GM19452 (cell line): Measurements from ENCODE around the gene SEMA4D.
"Not testable (repeated sequence)": the region's sequence is repeated elsewhere in the genome, so short reads cannot be mapped to it uniquely, and the experiment has no call there.

Experiments
- ATAC-seq: cut with Tn5 transposase; IDR thresholded peaks from one replicate; pipeline ENCODE4 v1.9.1; 2021; ENCODE audit not compliant: unreplicated experiment

Gene SEMA4D

GRCh38 chr9:89376286-89376685 lies 121.6 kb downstream of the SEMA4D start:
- no peak for ATAC-seq

GRCh38 chr9:89375191-89375760 lies 122.6 kb downstream of the SEMA4D start:
- ATAC-seq: peak; percentile 66

GRCh38 chr9:89374176-89374575 lies 123.7 kb downstream of the SEMA4D start:
- no peak for ATAC-seq

GRCh38 chr9:89372979-89373378 lies 124.9 kb downstream of the SEMA4D start:
- no peak for ATAC-seq

DNA sequence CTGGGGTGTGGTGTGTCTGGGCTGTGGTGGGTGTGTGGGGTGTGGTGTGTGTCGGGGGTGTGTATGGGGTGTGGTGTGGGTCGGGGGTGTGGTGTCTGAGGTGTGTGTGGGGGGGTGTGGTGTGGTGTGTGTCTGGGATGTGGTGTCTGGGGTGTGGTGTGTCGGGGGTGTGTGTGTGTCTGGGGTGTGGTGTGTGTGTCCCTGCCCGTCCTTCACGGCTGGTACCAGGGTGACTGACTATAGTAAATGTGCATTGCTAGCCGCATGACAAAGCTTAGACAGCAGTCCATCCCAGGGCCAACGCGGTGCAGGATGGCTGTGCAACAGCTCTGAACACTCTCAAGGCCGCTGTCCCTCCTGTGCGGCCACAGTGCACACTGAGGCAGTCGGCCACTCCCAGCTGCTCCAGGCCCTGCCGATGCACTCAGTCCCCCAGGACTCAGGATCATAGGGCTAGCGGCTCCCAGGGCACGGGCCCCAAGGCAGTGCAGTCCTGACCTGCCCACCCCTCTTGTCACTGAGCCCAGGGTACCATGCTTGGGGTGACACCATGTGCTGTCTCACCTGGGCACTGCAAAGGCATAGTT lies 125.6 kb downstream of the SEMA4D start:
- no peak for ATAC-seq

DNA sequence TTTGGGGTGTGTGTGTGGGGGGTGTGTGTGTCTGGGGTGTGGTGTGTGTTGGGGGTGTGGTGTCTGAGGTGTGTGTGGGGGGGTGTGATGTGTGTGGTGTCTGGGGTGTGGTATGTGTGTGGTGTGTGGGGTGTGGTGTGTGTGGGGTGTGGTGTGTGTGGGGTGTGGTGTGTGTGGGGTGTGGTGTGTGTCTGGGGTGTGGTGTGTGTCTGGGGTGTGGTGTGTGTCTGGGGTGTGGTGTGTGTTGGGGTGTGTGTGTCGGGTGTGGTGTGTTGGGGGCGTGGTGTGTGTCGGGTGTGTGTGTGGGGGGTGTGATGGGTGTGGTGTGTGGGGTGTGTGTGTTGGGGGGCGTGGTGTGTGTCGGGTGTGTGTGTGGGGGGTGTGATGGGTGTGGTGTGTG lies 126.1 kb downstream of the SEMA4D start:
- not testable (repeated sequence) for ATAC-seq

DNA sequence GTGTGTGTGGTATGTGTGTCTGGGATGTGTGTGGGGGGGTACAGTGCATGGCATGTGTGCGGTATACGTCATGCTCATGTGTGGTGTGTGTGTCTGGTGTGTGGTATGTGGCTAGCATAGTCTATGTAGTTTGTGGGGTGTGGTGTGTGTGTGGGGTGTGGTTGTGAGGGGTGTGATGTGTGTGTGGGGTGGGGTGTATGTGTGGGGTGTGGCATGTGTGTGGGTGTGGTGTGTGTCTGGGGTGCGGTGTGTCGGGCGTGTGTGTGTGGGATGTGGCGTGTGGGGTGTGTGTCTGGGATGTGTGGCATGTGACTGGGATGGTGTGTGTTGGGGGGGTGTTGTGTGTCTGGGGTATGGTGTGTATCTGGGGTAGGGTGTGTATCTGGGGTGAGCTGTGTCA lies 127.3 kb downstream of the SEMA4D start:
- no peak for ATAC-seq

- ATAC-seq: no peak
Measured at GRCh38 chr9:89368978-89369377, 128.9 kb downstream of the SEMA4D start.

DNA sequence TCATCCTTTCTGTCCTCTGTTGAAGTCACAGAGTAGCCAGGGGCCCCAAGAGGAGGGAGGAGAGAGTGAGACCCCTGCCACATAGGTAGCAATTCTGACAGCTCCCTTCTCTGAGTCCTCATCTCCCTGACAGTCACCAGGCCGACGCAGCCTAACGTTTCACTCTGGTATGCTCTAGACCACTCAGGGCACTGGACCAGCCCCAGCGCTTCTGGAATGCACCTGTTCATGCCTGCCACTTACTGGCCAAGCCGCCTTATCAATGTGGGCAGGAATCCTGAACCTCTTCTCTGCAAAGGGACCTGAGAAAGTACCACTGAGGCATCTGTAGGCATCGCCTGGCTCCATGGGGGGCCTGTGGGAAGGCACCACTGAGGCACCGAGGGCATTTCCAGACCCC lies 129.4 kb downstream of the SEMA4D start:
- ATAC-seq: no peak

GRCh38 chr9:89367726-89368437 lies 130.0 kb downstream of the SEMA4D start:
- ATAC-seq: no peak

DNA sequence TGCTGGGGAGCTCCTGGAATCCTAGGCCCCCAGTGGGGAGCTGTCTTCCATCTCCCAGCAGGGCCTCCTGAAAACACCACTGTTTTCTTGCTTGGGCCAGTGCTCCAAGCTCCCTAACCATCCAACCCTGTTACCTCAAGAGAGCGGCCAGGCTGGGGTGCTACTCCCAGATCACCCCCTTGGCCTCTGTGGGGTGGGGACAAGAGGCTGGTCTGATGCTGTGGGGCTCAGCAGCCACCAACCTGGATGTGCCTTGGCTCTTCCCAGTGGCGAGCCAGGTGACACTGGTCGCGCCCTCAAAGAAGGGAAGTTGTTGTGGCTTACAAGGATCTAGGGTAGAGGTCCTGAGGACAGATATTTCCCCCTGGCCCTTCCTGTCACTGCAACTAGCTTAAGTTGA lies 130.6 kb downstream of the SEMA4D start:
- no peak for ATAC-seq

DNA sequence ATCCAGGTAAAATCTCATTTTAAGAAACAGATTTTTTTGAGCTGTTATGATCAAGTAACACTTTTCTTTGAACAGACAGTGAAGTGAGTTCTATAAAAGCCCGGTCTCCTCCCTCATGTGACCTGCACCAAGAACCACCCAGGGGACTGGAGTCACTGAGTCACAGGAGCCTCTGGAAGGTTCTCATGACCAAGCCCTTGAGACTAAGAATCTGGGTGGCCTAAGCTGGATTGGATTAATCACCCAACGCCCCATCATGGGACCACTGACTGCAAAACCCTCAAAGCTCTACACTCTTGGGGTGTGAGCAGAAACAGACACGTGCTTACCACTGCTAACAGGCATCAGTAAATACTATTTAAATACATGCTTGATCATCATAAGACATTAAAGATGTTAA lies 131.2 kb downstream of the SEMA4D start:
- no peak for ATAC-seq

DNA sequence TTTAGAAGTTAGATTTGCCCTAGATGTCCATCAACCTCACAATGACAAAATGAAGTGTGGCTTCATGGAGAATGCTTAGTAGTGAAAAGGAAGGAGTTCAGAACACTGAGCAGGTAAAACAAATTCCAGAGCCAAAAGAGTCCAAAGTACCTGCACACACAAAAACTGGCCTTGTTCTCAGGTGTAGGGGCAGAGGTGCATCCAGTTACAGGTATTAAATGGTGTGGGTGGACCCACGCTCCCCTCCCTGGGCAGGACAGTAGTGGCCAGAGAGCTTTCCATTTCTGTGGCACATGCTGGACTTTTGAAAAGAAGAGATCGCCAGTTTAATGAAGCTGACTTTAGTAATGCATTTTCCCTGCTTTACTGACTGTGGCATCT lies 132.4 kb downstream of the SEMA4D start:
- ATAC-seq: no peak

GRCh38 chr9:89364666-89365531 lies 133.0 kb downstream of the SEMA4D start:
- ATAC-seq: no peak

GRCh38 chr9:89363921-89364665 lies 133.8 kb downstream of the SEMA4D start:
- no peak for ATAC-seq

GRCh38 chr9:89363311-89363670 lies 134.6 kb downstream of the SEMA4D start:
- no peak for ATAC-seq

- no peak for ATAC-seq
Measured at GRCh38 chr9:89362647-89363310, 135.1 kb downstream of the SEMA4D start.

DNA sequence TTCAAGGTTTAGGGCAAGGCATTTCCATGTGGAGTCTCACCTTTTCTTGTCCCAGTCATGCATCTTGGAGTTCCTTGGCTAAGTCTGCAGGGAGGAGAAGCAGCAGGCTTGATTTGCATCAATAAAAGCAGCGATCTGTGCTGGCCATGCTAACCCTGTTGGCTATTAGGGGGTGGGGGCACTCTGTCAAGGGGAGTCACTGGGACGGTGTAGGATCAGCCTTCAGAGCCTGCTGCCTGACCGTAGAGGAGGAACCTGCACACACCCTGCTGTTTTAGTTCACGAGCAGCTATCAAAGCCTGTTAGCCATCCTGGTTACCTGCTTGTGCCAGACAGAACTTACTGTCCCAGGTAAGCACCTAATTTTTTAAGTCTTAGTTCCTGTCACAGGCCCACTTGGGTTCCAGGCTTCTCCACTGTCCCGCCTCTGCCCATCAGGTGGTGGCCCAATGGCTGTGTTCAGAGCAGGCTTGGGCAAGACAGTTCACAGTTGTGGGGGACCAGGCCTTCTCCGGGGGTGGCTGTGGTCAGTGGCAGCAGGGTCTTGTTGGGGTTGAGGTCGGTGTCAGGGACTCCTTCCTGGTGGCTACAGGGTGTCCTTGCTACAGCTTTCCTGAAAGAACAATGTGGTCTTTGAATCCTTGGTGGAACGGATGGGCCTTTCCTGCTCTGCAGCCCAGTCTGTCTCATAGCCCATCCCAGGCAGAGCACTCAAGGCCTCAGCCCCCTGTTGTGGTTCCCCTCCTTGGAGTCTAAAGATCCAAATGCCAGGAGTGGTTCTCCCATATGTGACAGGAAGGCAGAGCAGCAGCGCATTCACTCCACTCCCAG lies 135.9 kb downstream of the SEMA4D start:
- ATAC-seq: no peak

DNA sequence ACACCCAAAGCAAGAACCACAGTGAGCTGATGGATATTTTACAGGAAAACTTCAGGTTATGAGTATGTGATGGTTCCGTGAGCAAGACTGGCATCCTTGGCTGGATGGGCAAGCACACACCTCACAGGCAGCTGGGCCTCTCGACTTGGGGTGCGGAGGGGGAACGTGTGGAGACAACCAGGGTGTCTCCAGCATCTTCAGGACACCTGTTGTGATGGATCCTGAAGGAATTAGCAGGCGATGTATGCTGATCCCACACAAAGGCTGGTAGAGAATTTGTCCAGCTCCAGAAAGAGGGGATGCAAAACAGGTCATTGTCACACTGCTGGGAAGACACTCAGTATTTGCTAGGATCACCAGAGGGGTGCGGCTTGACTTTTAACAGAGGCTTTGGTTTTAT lies 136.9 kb downstream of the SEMA4D start:
- ATAC-seq: no peak

- no peak for ATAC-seq
Measured at GRCh38 chr9:89360465-89360864, 137.4 kb downstream of the SEMA4D start.
